ENCODE results near the gene IFITM5. TPM values are rescaled to one million over a fixed set of nuclear protein-coding genes. Genes with fewer than 3 reads are reported as not detected.
A peak's percentile ranks its signal among the peaks of the same experiment; 100 is the strongest.

The IFITM5 gene
- total and polyA plus RNA-seq, 8 donors, result 0.18 to 0.91 (median 0.57) TPM; not detected in 4

GRCh38 chr11:303363-303762 is 4.0 kb upstream of the IFITM5 start:
- intact Hi-C loops (cut with DNase I), result no loop called here
- DNase-seq, result no peak

DNA sequence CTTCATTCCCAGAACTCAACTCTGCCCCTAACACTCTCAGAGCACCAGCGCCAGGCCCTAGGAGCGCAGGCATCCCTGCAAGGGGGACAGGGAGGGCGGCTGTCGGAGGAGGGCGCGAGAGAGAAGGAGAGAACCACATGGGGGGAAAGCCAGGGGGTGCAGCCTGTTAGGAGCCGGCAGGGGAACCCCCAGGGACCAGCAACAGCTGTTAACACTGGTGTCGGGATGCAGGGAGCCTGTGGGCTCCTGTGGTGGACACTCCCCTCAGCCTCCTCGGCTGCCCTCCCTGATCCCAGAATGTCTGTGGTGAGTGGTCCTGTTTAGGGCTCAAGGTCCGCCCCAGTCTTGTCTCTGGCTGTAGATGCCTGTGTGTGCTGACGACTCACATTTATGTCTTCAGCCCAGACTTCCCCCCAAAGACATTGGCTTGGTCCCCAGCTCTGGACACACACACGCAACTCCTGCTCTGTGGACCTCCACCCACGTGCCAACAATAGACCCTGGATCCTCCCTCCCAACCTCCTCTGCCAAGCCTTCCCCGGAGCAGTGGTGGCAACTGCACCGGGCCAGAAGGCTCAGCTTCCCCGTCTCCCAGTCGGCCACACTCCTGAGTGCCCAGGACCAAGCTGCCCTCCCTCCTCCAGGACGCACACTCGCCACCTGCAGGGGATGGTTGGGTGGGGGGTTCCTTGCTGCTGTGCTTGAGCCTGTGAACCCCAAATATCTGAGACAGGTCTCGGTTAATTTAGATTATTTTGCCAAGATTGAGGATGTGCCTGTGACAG is 817 bp upstream of the IFITM5 start:
- H3K4me1 ChIP-seq, result peaks cover 0 to 25% of the 10 kb centered on the region in 2 donors
- no peak for ATAC-seq
- H3K27me3 ChIP-seq, result peaks cover 7 to 55% of the 10 kb centered on the region in 2 donors
- TF ChIP-seq, protein P1, sequence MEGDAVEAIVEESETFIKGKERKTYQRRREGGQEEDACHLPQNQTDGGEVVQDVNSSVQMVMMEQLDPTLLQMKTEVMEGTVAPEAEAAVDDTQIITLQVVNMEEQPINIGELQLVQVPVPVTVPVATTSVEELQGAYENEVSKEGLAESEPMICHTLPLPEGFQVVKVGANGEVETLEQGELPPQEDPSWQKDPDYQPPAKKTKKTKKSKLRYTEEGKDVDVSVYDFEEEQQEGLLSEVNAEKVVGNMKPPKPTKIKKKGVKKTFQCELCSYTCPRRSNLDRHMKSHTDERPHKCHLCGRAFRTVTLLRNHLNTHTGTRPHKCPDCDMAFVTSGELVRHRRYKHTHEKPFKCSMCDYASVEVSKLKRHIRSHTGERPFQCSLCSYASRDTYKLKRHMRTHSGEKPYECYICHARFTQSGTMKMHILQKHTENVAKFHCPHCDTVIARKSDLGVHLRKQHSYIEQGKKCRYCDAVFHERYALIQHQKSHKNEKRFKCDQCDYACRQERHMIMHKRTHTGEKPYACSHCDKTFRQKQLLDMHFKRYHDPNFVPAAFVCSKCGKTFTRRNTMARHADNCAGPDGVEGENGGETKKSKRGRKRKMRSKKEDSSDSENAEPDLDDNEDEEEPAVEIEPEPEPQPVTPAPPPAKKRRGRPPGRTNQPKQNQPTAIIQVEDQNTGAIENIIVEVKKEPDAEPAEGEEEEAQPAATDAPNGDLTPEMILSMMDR (IDR thresholded peaks at IDR 0.05), result no peak
- no peaks in the 10 kb centered on the region for H3K9me3 ChIP-seq
- intact Hi-C loops (cut with DNase I), result no loop called here
- no peak overlapping the region for H3K4me3 ChIP-seq
- H3K27ac ChIP-seq, result no peak overlapping the region
- peaks cover 0 to 7% of the 10 kb centered on the region in 2 donors for H3K36me3 ChIP-seq
- DNase-seq, result peak in 2 of 4 donors; percentile 70 to 75

More at GRCh38 chr11:303363-303762, 4.0 kb upstream of the IFITM5 start:
- Histone ChIP-seq H3K9me3 (no peaks in the 10 kb centered on the region), H3K4me1 (peaks cover 0 to 45% of the 10 kb centered on the region in 2 donors), H3K27ac (no peak overlapping the region), H3K36me3 (no peaks in the 10 kb centered on the region), H3K4me3 (no peak overlapping the region), H3K27me3 (peaks cover 7 to 29% of the 10 kb centered on the region in 2 donors)
- ATAC-seq, result no peak
- TF ChIP-seq, protein P1 (IDR thresholded peaks at IDR 0.05), result no peak

DNA sequence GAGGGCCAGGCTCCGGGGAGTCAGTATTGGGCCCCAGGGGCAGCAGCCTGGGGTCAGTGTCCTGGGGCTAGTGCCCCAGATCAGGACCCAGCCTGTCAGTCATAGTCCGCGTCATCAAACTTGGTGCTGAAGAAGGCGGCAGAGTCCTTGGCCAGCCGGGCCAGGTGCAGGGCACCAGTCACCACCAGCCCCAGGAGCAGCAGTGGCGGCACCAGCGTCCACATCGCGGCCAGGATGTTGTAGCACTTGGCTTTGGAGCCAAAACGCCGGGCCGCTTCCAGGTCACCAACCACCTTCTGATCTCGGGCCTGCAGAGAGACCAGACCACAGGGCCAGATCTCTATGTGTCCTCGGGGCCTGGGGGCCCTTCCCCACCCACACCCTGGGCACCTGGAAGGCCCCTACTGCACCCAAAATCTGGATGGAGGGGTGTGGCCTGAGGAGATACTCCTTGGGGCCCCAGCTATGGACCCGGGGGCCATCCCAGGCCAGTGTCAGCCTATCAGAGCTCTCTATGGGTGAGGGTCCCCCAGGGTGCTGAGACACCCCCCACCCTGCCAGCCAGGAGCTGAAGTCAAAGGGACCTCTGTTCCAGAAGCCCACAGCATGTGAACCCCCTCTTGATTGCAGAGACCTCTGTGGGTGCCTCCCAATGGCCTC is 790 bp downstream of the IFITM5 start:
- ATAC-seq, result no peak
- Histone ChIP-seq H3K36me3 (peaks cover 0 to 23% of the 10 kb centered on the region in 2 donors), H3K4me3 (no peak overlapping the region), H3K9me3 (no peaks in the 10 kb centered on the region), H3K4me1 (peaks cover 0 to 16% of the 10 kb centered on the region in 2 donors), H3K27me3 (peaks cover 7 to 55% of the 10 kb centered on the region in 2 donors), H3K27ac (no peak overlapping the region)
- intact Hi-C loops (cut with DNase I), result no loop called here
- TF ChIP-seq, protein P1 (IDR thresholded peaks at IDR 0.05), result no peak
- DNase-seq, result peak in 2 of 4 donors; percentile 32 to 72

DNA sequence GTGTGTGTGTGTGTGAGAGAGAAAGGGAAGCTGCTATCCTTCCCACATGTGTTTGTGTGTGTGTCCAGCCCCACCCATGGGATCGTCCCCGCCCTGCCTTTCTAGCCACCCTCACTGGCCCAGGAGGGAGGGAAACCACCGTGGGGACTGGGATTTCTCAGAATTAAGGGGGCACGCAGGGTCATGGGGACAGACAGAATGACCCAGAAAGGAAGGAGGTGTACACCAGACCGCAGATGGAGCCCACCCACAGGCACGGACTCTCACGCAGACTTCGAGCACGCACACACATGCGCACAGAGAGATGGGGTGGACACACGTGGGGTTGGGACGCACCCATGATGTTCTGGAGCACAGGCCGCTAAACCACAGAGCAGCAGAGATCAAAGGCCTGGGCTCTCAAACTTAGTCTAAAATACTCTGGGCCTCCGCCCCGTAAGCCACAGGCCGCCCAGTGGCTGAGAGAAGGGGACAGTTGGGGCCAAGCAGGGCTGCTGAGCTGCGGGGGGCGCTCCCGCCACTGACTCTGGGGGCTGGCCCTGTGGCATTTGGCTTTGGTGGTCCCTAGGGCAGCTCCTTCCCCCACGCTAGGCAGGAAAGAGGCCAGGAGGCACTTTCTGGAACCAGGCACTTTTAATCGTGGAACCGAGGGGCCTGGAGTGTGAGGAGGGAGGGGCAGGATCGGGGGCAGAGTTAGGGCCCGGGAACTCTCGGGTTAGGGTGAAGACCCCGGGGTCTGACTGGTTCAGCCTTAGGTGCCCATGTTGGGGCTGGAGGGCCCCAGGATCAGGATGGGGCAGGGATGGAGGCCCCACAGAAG is 1.5 kb downstream of the IFITM5 start:
- H3K4me3 ChIP-seq, result no peak overlapping the region
- TF ChIP-seq, protein P1 (IDR thresholded peaks at IDR 0.05), result no peak
- ATAC-seq (peak; percentile 23), DNase-seq (peak in 2 of 4 donors; percentile 38 to 63)
- H3K36me3 ChIP-seq, result peaks cover 0 to 30% of the 10 kb centered on the region in 2 donors
- H3K27me3 ChIP-seq, result peaks cover 7 to 55% of the 10 kb centered on the region in 2 donors
- H3K9me3 ChIP-seq, result no peaks in the 10 kb centered on the region
- peaks cover 0 to 16% of the 10 kb centered on the region in 2 donors for H3K4me1 ChIP-seq
- intact Hi-C loops (cut with DNase I), result no loop called here
- H3K27ac ChIP-seq, result no peak overlapping the region

All from left lung (tissue), 10 donors.